ENCODE results near the gene PCGF1. TPM values are rescaled to one million over a fixed set of nuclear protein-coding genes. Genes with fewer than 3 reads are reported as not detected.
A peak's percentile ranks its signal among the peaks of the same experiment; 100 is the strongest.

PCGF1 gene
- total and polyA plus RNA-seq, 7 donors: 14.3 to 60.3 (median 25.6) TPM

- peak overlapping the region; percentile 85 for H3K4me3 ChIP-seq
- WGBS, 3 donors: 2 to 3% (median 3%) methylated on average over 54 of the region's 54 CpGs
- no peaks in the 10 kb centered on the region for H3K27me3 ChIP-seq (ENCODE audit: insufficient read depth in 3 of 3, low read length in 2 of 3)
- intact Hi-C loops (cut with DNase I): loop anchor here in 1 of 2 donors (2.0 to 5.0 kb wide), 2 partner anchors 76 to 1097 kb away; partner anchors contain the start of gene INO80B
- H3K27ac ChIP-seq: peak overlapping the region; percentile 93
- H3K9me3 ChIP-seq: no peaks in the 10 kb centered on the region
- peaks cover 24% of the 10 kb centered on the region for H3K4me1 ChIP-seq
- peak; percentile 4 to 29 (median 18) for ATAC-seq
- peak in 1 of 2 donors; percentile 70 for DNase-seq
- no peak for TF ChIP-seq CTCF (IDR thresholded peaks at IDR 0.05)
- peaks cover 13 to 61% of the 10 kb centered on the region in 2 donors for H3K36me3 ChIP-seq (ENCODE audit: insufficient read depth in 1 of 2, low read depth in 1 of 2)
Measured at GRCh38 chr2:74530239-74531187, 23.0 kb upstream of the PCGF1 start.

- Histone ChIP-seq H3K4me3 (peak within 1 kb of the TSS; percentile 85), H3K27me3 (ENCODE audit: insufficient read depth in 3 of 3, low read length in 2 of 3) (no peaks in the 10 kb centered on the region), H3K9me3 (no peaks in the 10 kb centered on the region), H3K36me3 (ENCODE audit: insufficient read depth in 1 of 2, low read depth in 1 of 2) (peaks cover 13 to 64% of the 10 kb centered on the region in 2 donors), H3K4me1 (peaks cover 24% of the 10 kb centered on the region), H3K27ac (peak within 1 kb of the TSS; percentile 93)
- ATAC-seq (peak; percentile 95 to 97 (median 96)), DNase-seq (peak; percentile 99)
- intact Hi-C loops (cut with DNase I): loop anchor here (2.0 to 5.0 kb wide), 4 partner anchors 21 to 1098 kb away; partner anchors contain the start of genes CCDC142 (in 2 of the 2), TTC31 (in 2 of the 2) and INO80B (in 1 of the 2)
- WGBS, 3 donors: 0% methylated on average over 74 to 87 of the region's 87 CpGs
- no peak for TF ChIP-seq CTCF (IDR thresholded peaks at IDR 0.05)
Measured at GRCh38 chr2:74529357-74530238, 22.1 kb upstream of the PCGF1 start, which contains the start of the genes AUP1 and HTRA2. Gene AUP1 (minus strand): TSS chr2:74529706. CDS start chr2:74529629, 77 bp downstream. Gene HTRA2 (plus strand): TSS chr2:74529933. CDS start chr2:74530007, 74 bp downstream.

GRCh38 chr2:74528600-74529356 is 21.3 kb upstream of the PCGF1 start:
- H3K27me3 ChIP-seq (ENCODE audit: insufficient read depth in 3 of 3, low read length in 2 of 3): no peaks in the 10 kb centered on the region
- intact Hi-C loops (cut with DNase I): loop anchor here (2.0 kb wide), 2 partner anchors 20 to 46 kb away; partner anchors contain the start of genes CCDC142 (in 2 of the 2) and TTC31 (in 2 of the 2)
- peaks cover 13 to 61% of the 10 kb centered on the region in 2 donors for H3K36me3 ChIP-seq (ENCODE audit: insufficient read depth in 1 of 2, low read depth in 1 of 2)
- H3K4me1 ChIP-seq: peaks cover 24% of the 10 kb centered on the region
- ATAC-seq (peak; percentile 23 to 43 (median 28)), DNase-seq (no peak)
- no peaks in the 10 kb centered on the region for H3K9me3 ChIP-seq
- H3K4me3 ChIP-seq: peak overlapping the region; percentile 85
- peak overlapping the region; percentile 93 for H3K27ac ChIP-seq
- TF ChIP-seq CTCF (IDR thresholded peaks at IDR 0.05): no peak
- WGBS, 3 donors: 14 to 16% (median 15%) methylated on average over 29 of the region's 29 CpGs

GRCh38 chr2:74527741-74528140 is 20.2 kb upstream of the PCGF1 start:
- no peak for ATAC-seq
- H3K9me3 ChIP-seq: no peaks in the 10 kb centered on the region
- peaks cover 24% of the 10 kb centered on the region for H3K4me1 ChIP-seq
- no peak overlapping the region for H3K4me3 ChIP-seq
- intact Hi-C loops (cut with DNase I): loop anchor here (2.0 kb wide), 2 partner anchors 19 to 45 kb away; partner anchors contain the start of genes CCDC142 (in 2 of the 2) and TTC31 (in 2 of the 2)
- no peak for TF ChIP-seq CTCF (IDR thresholded peaks at IDR 0.05)
- H3K36me3 ChIP-seq (ENCODE audit: insufficient read depth in 1 of 2, low read depth in 1 of 2): peaks cover 11 to 51% of the 10 kb centered on the region in 2 donors
- no peak for DNase-seq
- no peak overlapping the region for H3K27ac ChIP-seq
- no peaks in the 10 kb centered on the region for H3K27me3 ChIP-seq (ENCODE audit: insufficient read depth in 3 of 3, low read length in 2 of 3)
- 90 to 91% (median 90%) methylated on average over 9 of the region's 9 CpGs for WGBS, 3 donors

All from psoas muscle (tissue), 8 donors.